CD14-positive monocyte (primary cell): ENCODE measurements around the gene SFT2D3. TPM values are rescaled to one million over a fixed set of nuclear protein-coding genes. Genes with fewer than 3 reads are reported as not detected.

Experiments used
- DNase-seq, 3 donors: peaks; one replicate each; pipeline ENCODE4 v3.0.0-alpha.2; 2011 to 2022
- H2AFZ ChIP-seq: 2 replicates; pipeline ENCODE4 v1.6.0; 2012; ENCODE audit warnings: mild to moderate bottlenecking, low read depth, low read length, inconsistent platforms; ENCODE audit not compliant: insufficient read depth, poor library complexity, severe bottlenecking
- H3K27ac ChIP-seq, 2 donors: 1 replicate in 1 of 2; 2 replicates in 1 of 2; pipeline ENCODE4 v1.5.1; 2012 to 2013; ENCODE audit warnings: low read length in 2 of 2, control low read depth in 1 of 2, inconsistent platforms in 1 of 2, low read depth in 1 of 2, mild to moderate bottlenecking in 1 of 2
- H3K27me3 ChIP-seq, 2 donors: one replicate each; pipeline versions ENCODE4 v1.6.0 to v1.6.1; 2011 to 2013; ENCODE audit warnings: low read length in 2 of 2; ENCODE audit not compliant: control insufficient read depth in 2 of 2, insufficient read depth in 2 of 2
- H3K36me3 ChIP-seq, 2 donors: replicated peaks in 1 of 2; 1 replicate in 1 of 2; 2 replicates in 1 of 2; pipeline versions ENCODE4 v1.5.1 to v1.6.1; 2012 to 2013; ENCODE audit warnings: low read length in 2 of 2, control low read depth in 1 of 2, inconsistent platforms in 1 of 2, mild to moderate bottlenecking in 1 of 2; ENCODE audit not compliant: insufficient read depth in 2 of 2, control insufficient read depth in 1 of 2
- H3K4me1 ChIP-seq, 2 donors: 1 replicate in 1 of 2; 2 replicates in 1 of 2; pipeline versions ENCODE4 v1.5.1 to v1.6.1; 2012 to 2013; ENCODE audit warnings: low read length in 2 of 2, control low read depth in 1 of 2, inconsistent platforms in 1 of 2, mild to moderate bottlenecking in 1 of 2, moderate library complexity in 1 of 2; ENCODE audit not compliant: insufficient read depth in 2 of 2, control insufficient read depth in 1 of 2
- H3K4me2 ChIP-seq: replicated peaks from 2 replicates; pipeline ENCODE3; 2012; ENCODE audit warnings: low read length, moderate library complexity, mild to moderate bottlenecking; ENCODE audit not compliant: poor library complexity, severe bottlenecking; ENCODE audit errors: extremely low read depth
- H3K4me3 ChIP-seq, 3 experiments: fragments of 200-600 bp in 1 of 3; sonication (generic) in 1 of 3; replicated peaks in 1 of 3; 1 replicate in 2 of 3; 2 replicates in 1 of 3; pipeline ENCODE4 v1.5.1; 2011 to 2013; ENCODE audit warnings: low read length in 3 of 3, mild to moderate bottlenecking in 3 of 3, control low read depth in 2 of 3, low read depth in 2 of 3, inconsistent platforms in 1 of 3, moderate library complexity in 1 of 3
- H3K79me2 ChIP-seq: 2 replicates; pipeline ENCODE4 v1.6.0; 2012; ENCODE audit warnings: mild to moderate bottlenecking, control low read depth, inconsistent platforms, low read length, moderate library complexity; ENCODE audit not compliant: insufficient read depth
- H3K9ac ChIP-seq: 2 replicates; pipeline ENCODE4 v1.6.0; 2017; ENCODE audit warnings: low read length, mild to moderate bottlenecking; ENCODE audit not compliant: insufficient read depth, poor library complexity, severe bottlenecking
- H3K9me3 ChIP-seq, 2 donors: replicated peaks in 1 of 2; 1 replicate in 1 of 2; 2 replicates in 1 of 2; pipeline versions ENCODE4 v1.5.1 to v1.6.1; 2012 to 2013; ENCODE audit warnings: low read length in 2 of 2, control low read depth in 1 of 2; ENCODE audit not compliant: control insufficient read depth in 1 of 2, insufficient read depth in 1 of 2
- H4K20me1 ChIP-seq: 2 replicates; pipeline ENCODE4 v1.6.0; 2012; ENCODE audit warnings: mild to moderate bottlenecking, low read length, control low read depth, moderate library complexity; ENCODE audit not compliant: insufficient read depth
- H3K27ac Mint-ChIP-seq, 7 donors: one replicate each; pipeline ENCODE4 v1.8.0; 2020; ENCODE audit warnings: mild to moderate bottlenecking in 7 of 7, mixed read lengths in 7 of 7, moderate library complexity in 6 of 7, inconsistent platforms in 2 of 7
- H3K27me3 Mint-ChIP-seq, 3 donors: one replicate each; pipeline ENCODE4 v1.8.0; 2021 to 2022; ENCODE audit warnings: low read depth in 3 of 3, mild to moderate bottlenecking in 3 of 3, mixed read lengths in 3 of 3, moderate library complexity in 3 of 3, inconsistent platforms in 1 of 3
- H3K36me3 Mint-ChIP-seq, 2 donors: one replicate each; pipeline ENCODE4 v1.8.0; 2020; ENCODE audit warnings: mixed read lengths in 2 of 2, inconsistent platforms in 1 of 2, mild to moderate bottlenecking in 1 of 2
- H3K4me1 Mint-ChIP-seq: one replicate; pipeline ENCODE4 v1.8.0; 2020; ENCODE audit warnings: mild to moderate bottlenecking, mixed read lengths
- H3K4me3 Mint-ChIP-seq, 2 donors: one replicate each; pipeline ENCODE4 v1.8.0; 2020; ENCODE audit warnings: mild to moderate bottlenecking in 2 of 2, mixed read lengths in 2 of 2, moderate library complexity in 1 of 2
- H3K9me3 Mint-ChIP-seq, 7 donors: one replicate each; pipeline ENCODE4 v1.8.0; 2020 to 2022; ENCODE audit warnings: mixed read lengths in 7 of 7, mild to moderate bottlenecking in 6 of 7, moderate library complexity in 6 of 7, inconsistent platforms in 2 of 7
- WGBS: methylation state at CpG from one replicate; pipeline ENCODE4 v1.1.5; 2013; ENCODE audit warnings: missing lambda C conversion rate; ENCODE audit not compliant: insufficient coverage; 5-methylcytosine and 5-hydroxymethylcytosine counted together
- intact Hi-C, 2 donors: fragments of 100-400 bp; cut with micrococcal nuclease; formaldehyde crosslinking; loops; one replicate each; pipeline versions ENCODE4 v1.15.0 to v1.15.1; 2023
- polyA plus RNA-seq, 3 donors: library from polyadenylated mRNA; depleted of rRNA in 1 of 3; unstranded in 2 of 3; stranded (reverse) in 1 of 3; fragments of 300-500 nt in 2 of 3; fragments of >200 nt in 1 of 3; fragmentation: Illumina TruSeq in 2 of 3; gene quantifications; 1 replicate in 2 of 3; 2 replicates in 1 of 3; pipeline ENCODE4 v1.2.3, GENCODE V29; 2012 to 2021
- TF ChIP-seq, protein P1 (sequence below): fragments of 200-600 bp; IDR thresholded peaks from one replicate; pipeline ENCODE4 v1.8.0; 2022; ENCODE audit warnings: antibody characterized with exemption, mild to moderate bottlenecking

The SFT2D3 gene
- polyA plus RNA-seq, 3 donors = 3.8 to 4.9 TPM; not detected in 1

DNA sequence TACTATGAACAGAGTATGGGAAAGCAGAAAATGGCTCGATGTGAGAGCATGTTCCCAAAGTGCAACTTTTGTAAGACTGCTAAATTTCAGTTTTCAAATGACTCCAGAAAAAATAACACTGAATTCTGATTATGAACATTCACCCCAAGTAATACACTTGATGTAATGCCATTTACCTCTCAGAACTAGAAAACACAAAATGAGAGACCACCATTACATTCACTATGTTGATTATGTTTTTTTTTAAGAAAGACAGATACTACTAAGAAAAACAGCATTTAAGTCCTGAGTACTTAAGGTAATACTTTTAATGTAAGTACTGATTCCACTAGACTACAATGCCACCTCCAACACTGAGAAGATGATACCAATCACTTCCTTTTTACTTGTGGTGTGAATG is 38.5 kb downstream of the SFT2D3 start:
- Histone ChIP-seq H3K27me3 (no peaks in the 10 kb centered on the region), H3K9ac (no peak overlapping the region), H4K20me1 (no peaks in the 10 kb centered on the region), H3K27ac (no peak overlapping the region), H3K4me1 (no peaks in the 10 kb centered on the region), H3K36me3 (peaks cover 32 to 72% of the 10 kb centered on the region in 2 donors), H3K4me2 (no peak overlapping the region), H2AFZ (no peak overlapping the region), H3K4me3 (no peak overlapping the region), H3K9me3 (no peaks in the 10 kb centered on the region), H3K79me2 (no peaks in the 10 kb centered on the region)
- TF ChIP-seq, protein P1, sequence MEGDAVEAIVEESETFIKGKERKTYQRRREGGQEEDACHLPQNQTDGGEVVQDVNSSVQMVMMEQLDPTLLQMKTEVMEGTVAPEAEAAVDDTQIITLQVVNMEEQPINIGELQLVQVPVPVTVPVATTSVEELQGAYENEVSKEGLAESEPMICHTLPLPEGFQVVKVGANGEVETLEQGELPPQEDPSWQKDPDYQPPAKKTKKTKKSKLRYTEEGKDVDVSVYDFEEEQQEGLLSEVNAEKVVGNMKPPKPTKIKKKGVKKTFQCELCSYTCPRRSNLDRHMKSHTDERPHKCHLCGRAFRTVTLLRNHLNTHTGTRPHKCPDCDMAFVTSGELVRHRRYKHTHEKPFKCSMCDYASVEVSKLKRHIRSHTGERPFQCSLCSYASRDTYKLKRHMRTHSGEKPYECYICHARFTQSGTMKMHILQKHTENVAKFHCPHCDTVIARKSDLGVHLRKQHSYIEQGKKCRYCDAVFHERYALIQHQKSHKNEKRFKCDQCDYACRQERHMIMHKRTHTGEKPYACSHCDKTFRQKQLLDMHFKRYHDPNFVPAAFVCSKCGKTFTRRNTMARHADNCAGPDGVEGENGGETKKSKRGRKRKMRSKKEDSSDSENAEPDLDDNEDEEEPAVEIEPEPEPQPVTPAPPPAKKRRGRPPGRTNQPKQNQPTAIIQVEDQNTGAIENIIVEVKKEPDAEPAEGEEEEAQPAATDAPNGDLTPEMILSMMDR = no peak
- Mint-ChIP-seq H3K9me3 (no peaks in the 10 kb centered on the region), H3K4me3 (no peak overlapping the region), H3K4me1 (peaks cover 5% of the 10 kb centered on the region), H3K27me3 (peaks cover 0 to 2% (median 2%) of the 10 kb centered on the region in 3 donors), H3K36me3 (peaks cover 54 to 66% of the 10 kb centered on the region in 2 donors), H3K27ac (no peak overlapping the region)
- DNase-seq = no peak
- intact Hi-C loops = no loop called here
- WGBS = no CpG with 5 or more reads among the region's 1 CpG

DNA sequence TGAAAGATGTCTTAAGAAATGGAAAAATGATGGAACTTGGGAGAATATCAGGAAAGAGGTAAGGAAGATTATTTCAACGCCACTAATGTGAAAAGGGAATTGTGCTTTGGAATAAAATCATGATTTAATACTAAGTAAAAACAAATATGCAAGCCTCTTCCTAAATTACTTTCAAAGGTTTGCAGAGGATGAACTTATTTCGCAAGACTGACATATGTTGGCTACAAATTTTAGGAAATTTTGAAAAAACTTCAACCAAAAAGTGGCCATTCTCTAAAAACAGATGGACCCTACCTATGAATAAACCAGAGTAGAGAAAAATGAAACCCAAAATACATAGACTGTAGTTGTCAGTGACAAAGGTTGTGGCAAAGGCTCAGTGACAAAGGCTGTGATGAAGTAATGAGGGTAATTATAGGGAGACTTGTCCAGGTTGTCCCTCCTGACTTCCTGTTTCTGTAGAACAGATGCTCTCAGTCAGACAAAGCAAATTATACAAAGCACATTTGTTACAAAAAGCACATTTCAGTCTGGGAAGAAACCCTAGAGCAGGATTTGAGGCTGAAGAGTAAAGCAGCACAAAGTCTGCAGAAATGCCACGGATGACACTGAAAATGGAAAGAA is 39.5 kb downstream of the SFT2D3 start:
- Histone ChIP-seq H2AFZ (no peak overlapping the region), H3K9me3 (no peaks in the 10 kb centered on the region), H3K79me2 (no peaks in the 10 kb centered on the region), H3K9ac (no peak overlapping the region), H3K27me3 (no peaks in the 10 kb centered on the region), H3K4me3 (no peak overlapping the region), H3K4me1 (no peaks in the 10 kb centered on the region), H3K27ac (no peak overlapping the region), H3K36me3 (peaks cover 39 to 79% of the 10 kb centered on the region in 2 donors), H4K20me1 (no peaks in the 10 kb centered on the region), H3K4me2 (no peak overlapping the region)
- no CpG with 5 or more reads among the region's 3 CpGs for WGBS
- TF ChIP-seq, protein P1 = no peak
- Mint-ChIP-seq H3K27ac (peak overlapping the region in 2 of 7 donors; percentile 1 to 43), H3K36me3 (peaks cover 55 to 71% of the 10 kb centered on the region in 2 donors), H3K9me3 (no peaks in the 10 kb centered on the region), H3K27me3 (peaks cover 0 to 2% (median 2%) of the 10 kb centered on the region in 3 donors), H3K4me3 (no peak overlapping the region), H3K4me1 (peaks cover 5% of the 10 kb centered on the region)
- intact Hi-C loops = no loop called here
- DNase-seq = no peak
